GM10248 (cell line): Measurements from ENCODE around the gene CNTNAP1.

Experiments used
- CTCF ChIA-PET: fragments of 300-600 bp; sonication (Branson Sonifier 250); formaldehyde crosslinking; extraction: SDS; loops from one replicate; lab custom pipeline; 2021; ENCODE audit warnings: antibody characterized with exemption; lab: Yijun Ruan, JAX
- POLR2A ChIA-PET: fragments of 350-650 bp; sonication (Branson Sonifier 250); formaldehyde crosslinking; extraction: SDS; loops from one replicate; lab custom pipeline; 2020; ENCODE audit warnings: antibody characterized with exemption; lab: Yijun Ruan, JAX
- DNase-seq: peaks from one replicate; pipeline ENCODE4 v3.0.0; 2012; ENCODE audit errors: extremely low spot score
- TF ChIP-seq, protein P1 (sequence below): IDR thresholded peaks from 2 replicates; pipeline ENCODE4 v1.5.1; 2012; ENCODE audit warnings: mild to moderate bottlenecking, low read depth; ENCODE audit errors: extremely low read depth, missing control alignments, control extremely low read depth

The CNTNAP1 gene

DNA sequence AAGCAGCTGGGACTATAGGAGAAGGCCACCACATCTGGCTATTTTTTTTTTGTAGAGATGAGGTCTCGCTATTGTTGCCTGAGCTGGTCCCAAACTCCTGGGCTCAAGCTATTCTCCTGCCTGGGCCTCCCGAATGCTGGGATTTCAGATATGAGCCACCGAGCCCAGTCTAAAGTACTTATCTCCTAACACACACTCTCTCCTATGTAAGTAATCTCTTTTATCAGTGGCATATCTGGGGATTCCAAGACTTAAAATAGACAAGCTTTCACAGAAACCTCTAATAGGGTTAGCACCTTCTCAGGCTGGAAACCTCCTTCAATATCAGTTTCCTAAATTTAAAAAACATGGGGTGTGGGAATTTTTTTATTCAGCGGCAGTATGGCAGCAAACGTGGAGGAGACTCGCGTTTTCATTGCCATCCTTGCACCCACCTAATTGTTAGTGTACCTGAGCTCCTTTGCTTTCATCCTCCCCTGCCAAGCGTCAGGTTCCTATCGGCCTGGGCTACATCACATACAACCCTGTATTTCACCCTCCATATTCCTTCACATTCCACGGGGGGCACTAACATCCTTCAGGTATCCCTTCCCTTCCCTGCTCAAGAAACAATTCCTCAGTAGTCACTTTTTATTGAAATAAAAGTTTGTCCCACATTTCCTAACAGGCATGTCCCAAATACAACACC is 61.4 kb downstream of the CNTNAP1 start:
- CTCF ChIA-PET, result interaction anchor here (1.0 to 2.9 kb wide), 7 partner anchors 12 to 157 kb away, joined by 3 to 13 read pairs (median 3); partner anchors contain the start of genes RAMP2 and VPS25

DNA sequence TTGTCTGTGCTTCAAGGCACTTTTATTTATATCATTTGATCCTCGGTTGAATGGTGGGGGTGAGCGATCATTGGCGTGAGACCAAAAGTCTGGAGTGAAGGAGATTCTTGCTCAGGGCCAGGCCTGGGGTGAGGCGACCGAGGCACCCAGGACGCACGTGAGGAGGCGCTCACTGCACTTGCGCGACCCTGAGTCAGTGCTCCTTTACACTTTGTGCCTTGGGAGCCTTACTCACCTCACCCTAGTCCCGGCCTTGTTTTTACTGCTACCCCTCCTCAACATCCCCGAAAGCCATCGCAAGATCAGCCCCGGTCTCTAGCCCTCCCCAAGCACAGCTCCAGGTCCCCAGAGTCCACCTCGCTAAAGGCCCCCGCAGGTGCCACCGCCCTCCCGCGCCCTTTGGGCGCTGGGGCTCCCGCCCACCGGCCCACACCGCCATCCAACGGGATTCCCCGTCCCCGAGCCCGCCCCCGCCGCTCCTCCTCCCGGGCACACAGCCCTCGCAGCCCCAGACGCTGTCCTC is 62.0 kb downstream of the CNTNAP1 start:
- DNase-seq, result peak; percentile 78
- TF ChIP-seq, protein P1, sequence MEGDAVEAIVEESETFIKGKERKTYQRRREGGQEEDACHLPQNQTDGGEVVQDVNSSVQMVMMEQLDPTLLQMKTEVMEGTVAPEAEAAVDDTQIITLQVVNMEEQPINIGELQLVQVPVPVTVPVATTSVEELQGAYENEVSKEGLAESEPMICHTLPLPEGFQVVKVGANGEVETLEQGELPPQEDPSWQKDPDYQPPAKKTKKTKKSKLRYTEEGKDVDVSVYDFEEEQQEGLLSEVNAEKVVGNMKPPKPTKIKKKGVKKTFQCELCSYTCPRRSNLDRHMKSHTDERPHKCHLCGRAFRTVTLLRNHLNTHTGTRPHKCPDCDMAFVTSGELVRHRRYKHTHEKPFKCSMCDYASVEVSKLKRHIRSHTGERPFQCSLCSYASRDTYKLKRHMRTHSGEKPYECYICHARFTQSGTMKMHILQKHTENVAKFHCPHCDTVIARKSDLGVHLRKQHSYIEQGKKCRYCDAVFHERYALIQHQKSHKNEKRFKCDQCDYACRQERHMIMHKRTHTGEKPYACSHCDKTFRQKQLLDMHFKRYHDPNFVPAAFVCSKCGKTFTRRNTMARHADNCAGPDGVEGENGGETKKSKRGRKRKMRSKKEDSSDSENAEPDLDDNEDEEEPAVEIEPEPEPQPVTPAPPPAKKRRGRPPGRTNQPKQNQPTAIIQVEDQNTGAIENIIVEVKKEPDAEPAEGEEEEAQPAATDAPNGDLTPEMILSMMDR, result no peak
- ChIA-PET POLR2A (no interaction called here), CTCF (interaction anchor here (1.0 to 2.9 kb wide), 6 partner anchors 13 to 158 kb away, joined by 3 to 13 read pairs (median 3); partner anchors contain the start of genes RAMP2 and VPS25)

More for the DNA sequence above, 61.4 kb downstream of the CNTNAP1 start:
- no peak for DNase-seq
- POLR2A ChIA-PET, result no interaction called here
- TF ChIP-seq, protein P1, result no peak

DNA sequence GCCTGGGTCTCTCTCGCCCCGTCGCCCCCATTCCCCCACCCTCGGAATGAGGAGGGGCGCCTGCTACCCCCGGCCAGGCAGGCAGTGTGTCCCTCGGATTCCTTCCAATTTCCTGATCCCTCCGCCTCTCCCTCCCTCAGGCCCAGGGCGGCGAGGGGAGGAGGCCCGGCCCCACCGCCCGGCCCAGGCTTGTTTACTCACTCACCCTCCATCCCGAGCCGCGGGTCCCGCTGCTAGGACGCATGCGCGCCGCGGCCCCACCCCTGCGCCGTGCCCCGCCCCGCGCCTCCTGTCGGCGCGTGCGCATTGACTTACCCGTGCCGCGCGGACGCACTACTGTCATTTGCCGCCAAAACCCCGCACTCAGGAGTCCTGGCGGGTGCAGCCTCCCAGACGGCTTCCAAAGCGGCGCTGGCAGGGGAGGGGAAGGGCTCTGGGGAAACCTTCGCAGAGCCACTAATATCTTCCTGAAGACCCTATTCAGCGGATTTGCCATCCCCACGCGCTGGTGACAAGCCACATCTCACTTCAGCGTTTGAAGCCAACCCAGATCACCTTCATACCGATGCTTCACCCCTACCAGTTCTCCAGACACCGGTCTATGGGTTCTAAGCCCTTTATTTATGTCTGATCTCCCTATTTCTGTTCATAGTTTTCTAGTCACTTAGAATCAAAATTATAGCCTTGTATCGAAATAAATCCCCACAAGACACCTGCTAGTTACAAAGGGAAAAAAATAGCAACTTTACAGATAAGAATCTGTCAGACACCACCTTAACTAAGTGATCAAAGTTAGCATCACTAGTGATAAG is 62.7 kb downstream of the CNTNAP1 start, which contains the start of gene EZH1:
TSS of gene EZH1 (minus strand) at position 235 of the 812 bp plus-strand sequence. CDS start 16,099 bp downstream, outside the sequence.
- ChIA-PET POLR2A (no interaction called here), CTCF (interaction anchor here (2.9 to 8.3 kb wide), 2 partner anchors 16 to 19 kb away, joined by 13 to 99 read pairs; partner anchors contain the start of gene RAMP2)

DNA sequence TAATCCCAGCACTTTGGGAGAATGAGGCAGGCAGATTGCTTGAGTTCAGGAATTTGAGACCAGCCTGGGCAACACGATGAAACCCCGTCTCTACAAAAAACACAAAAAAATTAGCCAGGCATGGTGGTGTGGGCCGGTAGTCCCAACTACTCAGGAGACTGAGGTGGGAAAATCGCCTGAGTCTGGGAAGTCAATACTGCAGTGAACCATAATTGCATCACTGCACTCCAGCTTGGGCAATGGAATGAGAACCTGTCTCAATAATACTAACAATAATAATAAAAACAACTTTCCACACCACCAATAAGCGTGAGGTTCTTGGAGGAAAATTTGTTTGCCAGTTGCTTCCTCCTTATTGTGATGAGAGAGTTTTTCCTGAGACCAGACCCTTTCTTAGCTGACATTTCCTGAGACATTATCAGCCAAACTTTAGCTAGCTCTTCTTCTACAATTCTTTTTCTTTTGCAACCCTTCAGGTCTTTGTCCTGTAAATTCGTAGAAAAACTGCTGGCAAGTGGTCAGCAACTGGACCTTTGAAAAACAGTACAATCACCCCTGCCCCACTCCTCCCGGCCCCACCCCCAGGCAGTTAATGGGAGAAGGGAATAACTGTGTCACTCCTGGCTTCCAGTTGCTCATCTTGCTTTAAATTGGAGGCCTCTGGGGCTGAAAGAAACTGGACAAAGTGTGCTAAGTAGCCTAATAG is 66.0 kb downstream of the CNTNAP1 start:
- POLR2A ChIA-PET, result no interaction called here
- no peak for DNase-seq
- TF ChIP-seq, protein P1, result no peak
- CTCF ChIA-PET, result interaction anchor here (1.3 to 8.3 kb wide), 4 partner anchors 13 to 276 kb away, joined by 3 to 99 read pairs (median 12); partner anchors contain the start of genes PSMC3IP and RAMP2

More for the DNA sequence above, 62.7 kb downstream of the CNTNAP1 start, which contains the start of gene EZH1:
- TF ChIP-seq, protein P1, result no peak
- peak; percentile 100 for DNase-seq

DNA sequence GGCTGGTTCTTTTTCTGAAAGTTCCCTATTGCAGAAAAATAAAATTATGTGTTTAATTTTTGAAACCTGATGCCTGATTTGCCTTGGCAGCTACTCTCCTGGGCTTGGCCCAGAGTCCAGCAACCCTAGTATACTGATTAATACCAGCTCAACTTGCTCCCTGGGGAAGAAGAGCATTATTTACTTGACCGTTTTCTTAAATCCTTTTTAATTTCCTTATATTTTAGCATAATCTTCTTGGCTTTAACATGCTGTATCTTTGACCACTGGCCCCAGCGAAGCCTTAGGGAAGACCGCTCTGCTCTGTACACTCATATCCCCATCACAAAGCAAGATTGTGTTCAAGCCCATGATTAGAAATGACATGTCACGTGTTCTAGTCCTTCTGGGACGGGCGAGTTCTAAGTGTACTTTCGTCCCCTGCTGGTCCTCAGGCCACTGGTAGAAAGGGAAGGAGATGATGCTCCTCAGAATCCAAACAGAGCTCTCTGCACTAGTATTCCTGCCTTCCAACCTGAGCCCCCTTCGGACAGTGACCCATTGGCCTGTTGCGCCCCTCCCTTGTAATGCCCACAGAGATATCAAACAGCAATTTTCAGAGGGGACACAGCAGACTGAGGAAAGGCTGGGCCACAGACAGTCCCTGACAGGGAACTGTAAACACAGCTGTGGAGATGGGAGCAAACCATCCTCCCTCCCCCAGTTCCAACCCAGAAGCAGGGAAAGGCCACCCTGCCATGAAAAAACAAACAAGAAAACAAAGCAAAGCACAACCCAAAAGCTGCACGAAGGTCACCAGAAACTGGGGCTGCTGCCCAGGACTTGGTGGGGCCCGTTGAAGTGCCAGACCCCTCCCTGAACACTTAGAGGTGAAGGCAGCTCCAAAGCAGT is 66.8 kb downstream of the CNTNAP1 start:
- ChIA-PET POLR2A (interaction anchor here (0.6 to 0.7 kb wide), 2 partner anchors 144 to 150 kb away, joined by 5 to 7 read pairs; no protein-coding TSS in a partner anchor), CTCF (interaction anchor here (0.9 to 8.3 kb wide), 4 partner anchors 12 to 172 kb away, joined by 3 to 99 read pairs (median 11); partner anchors contain the start of genes PSMC3IP and RAMP2)
- no peak for DNase-seq
- TF ChIP-seq, protein P1, result no peak
